Duodenal mucosa (tissue), 2 donors: ENCODE results near the gene DOCK10.

Experiments
- H3K27ac ChIP-seq: one replicate; pipeline ENCODE4 v1.7.0; 2013; ENCODE audit warnings: low read depth, low read length
- H3K27me3 ChIP-seq, 2 donors: one replicate each; pipeline ENCODE4 v1.7.0; 2013; ENCODE audit warnings: low read length in 2 of 2, control low read depth in 1 of 2; ENCODE audit not compliant: insufficient read depth in 2 of 2, control insufficient read depth in 1 of 2
- H3K36me3 ChIP-seq, 2 donors: one replicate each; pipeline ENCODE4 v1.7.0; 2013; ENCODE audit warnings: low read length in 2 of 2, control low read depth in 1 of 2; ENCODE audit not compliant: insufficient read depth in 2 of 2, control insufficient read depth in 1 of 2
- H3K4me1 ChIP-seq, 2 donors: one replicate each; pipeline ENCODE4 v1.7.0; 2013; ENCODE audit warnings: low read length in 2 of 2, control low read depth in 1 of 2; ENCODE audit not compliant: insufficient read depth in 2 of 2, control insufficient read depth in 1 of 2
- H3K4me3 ChIP-seq, 2 donors: one replicate each; pipeline ENCODE4 v1.7.0; 2013; ENCODE audit warnings: low read length in 2 of 2, low read depth in 1 of 2
- H3K9ac ChIP-seq, 2 donors: one replicate each; pipeline ENCODE4 v1.7.0; 2013; ENCODE audit warnings: low read length in 2 of 2, low read depth in 1 of 2
- H3K9me3 ChIP-seq, 2 donors: one replicate each; pipeline ENCODE4 v1.7.0; 2013; ENCODE audit warnings: low read length in 2 of 2, control low read depth in 1 of 2; ENCODE audit not compliant: control insufficient read depth in 1 of 2

Gene DOCK10

GRCh38 chr2:224803930-224804329 is 238.3 kb downstream of the DOCK10 start:
- no peaks in the 10 kb centered on the region for H3K4me1 ChIP-seq
- H3K4me3 ChIP-seq, result no peak overlapping the region
- H3K9ac ChIP-seq, result no peak overlapping the region
- peaks cover 0 to 3% of the 10 kb centered on the region in 2 donors for H3K36me3 ChIP-seq
- no peaks in the 10 kb centered on the region for H3K27me3 ChIP-seq
- H3K27ac ChIP-seq, result no peak overlapping the region
- H3K9me3 ChIP-seq, result no peaks in the 10 kb centered on the region

GRCh38 chr2:224802407-224802806 is 239.9 kb downstream of the DOCK10 start:
- Histone ChIP-seq H3K4me1 (no peaks in the 10 kb centered on the region), H3K27me3 (no peaks in the 10 kb centered on the region), H3K4me3 (no peak overlapping the region), H3K9ac (no peak overlapping the region), H3K27ac (no peak overlapping the region), H3K36me3 (peaks cover 2 to 6% of the 10 kb centered on the region in 2 donors), H3K9me3 (no peaks in the 10 kb centered on the region)

GRCh38 chr2:224801360-224801759 is 240.9 kb downstream of the DOCK10 start:
- peaks cover 2 to 13% of the 10 kb centered on the region in 2 donors for H3K36me3 ChIP-seq
- H3K9me3 ChIP-seq, result no peaks in the 10 kb centered on the region
- no peak overlapping the region for H3K27ac ChIP-seq
- no peak overlapping the region for H3K4me3 ChIP-seq
- H3K9ac ChIP-seq, result no peak overlapping the region
- no peaks in the 10 kb centered on the region for H3K27me3 ChIP-seq
- H3K4me1 ChIP-seq, result no peaks in the 10 kb centered on the region

- Histone ChIP-seq H3K27me3 (no peaks in the 10 kb centered on the region), H3K27ac (no peak overlapping the region), H3K9me3 (no peaks in the 10 kb centered on the region), H3K9ac (no peak overlapping the region), H3K4me3 (no peak overlapping the region), H3K36me3 (peaks cover 2 to 15% of the 10 kb centered on the region in 2 donors), H3K4me1 (no peaks in the 10 kb centered on the region)
Observed at GRCh38 chr2:224799691-224800090, 242.6 kb downstream of the DOCK10 start.

GRCh38 chr2:224798180-224798579 is 244.1 kb downstream of the DOCK10 start:
- H3K27me3 ChIP-seq, result no peaks in the 10 kb centered on the region
- H3K36me3 ChIP-seq, result peaks cover 2 to 15% of the 10 kb centered on the region in 2 donors
- H3K9ac ChIP-seq, result no peak overlapping the region
- H3K27ac ChIP-seq, result no peak overlapping the region
- no peaks in the 10 kb centered on the region for H3K4me1 ChIP-seq
- H3K4me3 ChIP-seq, result no peak overlapping the region
- no peaks in the 10 kb centered on the region for H3K9me3 ChIP-seq

GRCh38 chr2:224796695-224797305 is 245.5 kb downstream of the DOCK10 start:
- no peaks in the 10 kb centered on the region for H3K9me3 ChIP-seq
- no peak overlapping the region for H3K4me3 ChIP-seq
- H3K4me1 ChIP-seq, result no peaks in the 10 kb centered on the region
- peaks cover 2 to 17% of the 10 kb centered on the region in 2 donors for H3K36me3 ChIP-seq
- no peaks in the 10 kb centered on the region for H3K27me3 ChIP-seq
- H3K27ac ChIP-seq, result no peak overlapping the region
- H3K9ac ChIP-seq, result no peak overlapping the region

GRCh38 chr2:224793946-224794345 is 248.3 kb downstream of the DOCK10 start:
- Histone ChIP-seq H3K36me3 (peaks cover 2 to 19% of the 10 kb centered on the region in 2 donors), H3K4me3 (no peak overlapping the region), H3K27me3 (no peaks in the 10 kb centered on the region), H3K4me1 (no peaks in the 10 kb centered on the region), H3K9ac (no peak overlapping the region), H3K27ac (no peak overlapping the region), H3K9me3 (no peaks in the 10 kb centered on the region)

- Histone ChIP-seq H3K4me3 (no peak overlapping the region), H3K27me3 (no peaks in the 10 kb centered on the region), H3K9me3 (no peaks in the 10 kb centered on the region), H3K27ac (no peak overlapping the region), H3K36me3 (peaks cover 0 to 19% of the 10 kb centered on the region in 2 donors), H3K9ac (no peak overlapping the region), H3K4me1 (no peaks in the 10 kb centered on the region)
Observed at GRCh38 chr2:224786848-224787247, 255.4 kb downstream of the DOCK10 start.

- Histone ChIP-seq H3K27me3 (no peaks in the 10 kb centered on the region), H3K36me3 (peaks cover 0 to 16% of the 10 kb centered on the region in 2 donors), H3K4me1 (peaks cover 11 to 16% of the 10 kb centered on the region in 2 donors)
Observed at GRCh38 chr2:224781400-224781799, 260.9 kb downstream of the DOCK10 start.

GRCh38 chr2:224780823-224781222 is 261.4 kb downstream of the DOCK10 start:
- Histone ChIP-seq H3K36me3 (peaks cover 0 to 16% of the 10 kb centered on the region in 2 donors), H3K27ac (no peak overlapping the region), H3K27me3 (no peaks in the 10 kb centered on the region)

More at GRCh38 chr2:224781400-224781799, 260.9 kb downstream of the DOCK10 start:
- Histone ChIP-seq H3K9me3 (no peaks in the 10 kb centered on the region), H3K4me3 (no peak overlapping the region), H3K27ac (no peak overlapping the region), H3K9ac (no peak overlapping the region)

More at GRCh38 chr2:224780823-224781222, 261.4 kb downstream of the DOCK10 start:
- H3K9me3 ChIP-seq, result no peaks in the 10 kb centered on the region
- peaks cover 15 to 21% of the 10 kb centered on the region in 2 donors for H3K4me1 ChIP-seq
- no peak overlapping the region for H3K9ac ChIP-seq
- H3K4me3 ChIP-seq, result no peak overlapping the region
